Osteoblast (primary cell): ENCODE data around the gene CENPF. TPM values are rescaled to one million over a fixed set of nuclear protein-coding genes. Genes with fewer than 3 reads are reported as not detected.

Source experiments
- DNase-seq: peaks from one replicate; pipeline ENCODE4 v3.0.0; 2011; ENCODE audit warnings: low spot score, mixed read lengths; ENCODE audit not compliant: insufficient read length; ENCODE audit errors: missing footprints
- H2AFZ ChIP-seq: 2 replicates; pipeline ENCODE4 v1.6.0; 2011; ENCODE audit warnings: mild to moderate bottlenecking, low read length
- H3K27ac ChIP-seq: 2 replicates; pipeline ENCODE4 v1.5.1; 2011; ENCODE audit warnings: mild to moderate bottlenecking, low read depth, low read length, moderate library complexity
- H3K27me3 ChIP-seq: 2 replicates; pipeline ENCODE4 v1.6.0; 2012; ENCODE audit warnings: mild to moderate bottlenecking, control low read depth, inconsistent platforms, low read length, moderate library complexity; ENCODE audit not compliant: insufficient read depth
- H3K36me3 ChIP-seq: 2 replicates; pipeline ENCODE4 v1.5.1; 2011; ENCODE audit warnings: mild to moderate bottlenecking, low read length, control low read depth, moderate library complexity; ENCODE audit not compliant: insufficient read depth
- H3K4me1 ChIP-seq: 2 replicates; pipeline ENCODE4 v1.5.1; 2011; ENCODE audit warnings: mild to moderate bottlenecking, low read length, control low read depth, moderate library complexity; ENCODE audit not compliant: insufficient read depth
- H3K4me2 ChIP-seq: 2 replicates; pipeline ENCODE4 v1.6.0; 2011; ENCODE audit warnings: mild to moderate bottlenecking, low read length; ENCODE audit not compliant: insufficient read depth
- H3K4me3 ChIP-seq: fragments of 200-600 bp; sonication (generic); 3 replicates; pipeline ENCODE4 v1.5.1; 2012; ENCODE audit warnings: mild to moderate bottlenecking, low read length, inconsistent platforms; ENCODE audit not compliant: insufficient read depth
- H3K79me2 ChIP-seq: 2 replicates; pipeline ENCODE4 v1.6.0; 2012; ENCODE audit warnings: mild to moderate bottlenecking, low read length, control low read depth, inconsistent platforms; ENCODE audit not compliant: insufficient read depth
- H3K9me3 ChIP-seq: 2 replicates; pipeline ENCODE4 v1.5.1; 2011; ENCODE audit warnings: low read depth, low read length, control low read depth
- H4K20me1 ChIP-seq: 2 replicates; pipeline ENCODE4 v1.6.0; 2012; ENCODE audit warnings: mild to moderate bottlenecking, low read length, control low read depth; ENCODE audit not compliant: insufficient read depth
- CTCF ChIP-seq: IDR thresholded peaks from 2 replicates; pipeline ENCODE4 v1.5.1; 2011; ENCODE audit warnings: mild to moderate bottlenecking, low read depth, low read length, moderate library complexity; ENCODE audit errors: extremely low read depth
- total RNA-seq: library from RNA; depleted of rRNA; stranded (reverse); fragments of >200 nt; gene quantifications from 2 replicates; pipeline ENCODE4 v1.2.3, GENCODE V29; 2012

CENPF gene
- total RNA-seq, 1 donor, result 8.3 TPM

DNA sequence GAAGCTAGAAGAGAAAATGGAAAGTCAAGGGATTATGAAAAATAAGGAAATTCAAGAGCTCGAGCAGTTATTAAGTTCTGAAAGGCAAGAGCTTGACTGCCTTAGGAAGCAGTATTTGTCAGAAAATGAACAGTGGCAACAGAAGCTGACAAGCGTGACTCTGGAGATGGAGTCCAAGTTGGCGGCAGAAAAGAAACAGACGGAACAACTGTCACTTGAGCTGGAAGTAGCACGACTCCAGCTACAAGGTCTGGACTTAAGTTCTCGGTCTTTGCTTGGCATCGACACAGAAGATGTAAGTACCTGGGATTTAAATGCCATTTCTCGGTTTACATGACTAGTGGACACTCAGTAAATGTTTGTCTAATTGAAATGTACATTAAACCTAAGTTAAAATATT lies 40.0 kb downstream of the CENPF start:
- Histone ChIP-seq H3K4me2 (no peak overlapping the region), H3K27me3 (no peaks in the 10 kb centered on the region), H3K79me2 (peaks cover 2% of the 10 kb centered on the region), H4K20me1 (no peaks in the 10 kb centered on the region), H3K27ac (no peak overlapping the region), H3K4me3 (no peak overlapping the region), H3K36me3 (peaks cover 16% of the 10 kb centered on the region), H3K9me3 (no peaks in the 10 kb centered on the region), H2AFZ (no peak overlapping the region), H3K4me1 (peaks cover 11% of the 10 kb centered on the region)
- TF ChIP-seq CTCF, result no peak
- no peak for DNase-seq

GRCh38 chr1:214645712-214646111 lies 42.7 kb downstream of the CENPF start:
- peaks cover 20% of the 10 kb centered on the region for H3K36me3 ChIP-seq

GRCh38 chr1:214648801-214649200 lies 45.8 kb downstream of the CENPF start:
- Histone ChIP-seq H3K9me3 (no peaks in the 10 kb centered on the region), H3K27ac (no peak overlapping the region), H3K27me3 (no peaks in the 10 kb centered on the region), H2AFZ (no peak overlapping the region), H4K20me1 (no peaks in the 10 kb centered on the region), H3K4me3 (no peak overlapping the region), H3K4me2 (no peak overlapping the region), H3K36me3 (peaks cover 26% of the 10 kb centered on the region), H3K79me2 (no peaks in the 10 kb centered on the region), H3K4me1 (no peaks in the 10 kb centered on the region)
- no peak for TF ChIP-seq CTCF
- no peak for DNase-seq

More at GRCh38 chr1:214645712-214646111, 42.7 kb downstream of the CENPF start:
- H2AFZ ChIP-seq, result no peak overlapping the region
- H3K4me2 ChIP-seq, result no peak overlapping the region
- H4K20me1 ChIP-seq, result no peaks in the 10 kb centered on the region
- no peaks in the 10 kb centered on the region for H3K9me3 ChIP-seq
- TF ChIP-seq CTCF, result no peak
- DNase-seq, result no peak
- H3K27me3 ChIP-seq, result no peaks in the 10 kb centered on the region
- H3K79me2 ChIP-seq, result peaks cover 2% of the 10 kb centered on the region
- H3K4me1 ChIP-seq, result no peaks in the 10 kb centered on the region
- H3K4me3 ChIP-seq, result no peak overlapping the region
- H3K27ac ChIP-seq, result no peak overlapping the region

- Histone ChIP-seq H4K20me1 (no peaks in the 10 kb centered on the region), H3K4me1 (no peaks in the 10 kb centered on the region), H2AFZ (no peak overlapping the region), H3K36me3 (peaks cover 24% of the 10 kb centered on the region), H3K4me3 (no peak overlapping the region), H3K9me3 (no peaks in the 10 kb centered on the region), H3K27ac (no peak overlapping the region), H3K79me2 (no peaks in the 10 kb centered on the region), H3K27me3 (no peaks in the 10 kb centered on the region), H3K4me2 (no peak overlapping the region)
- DNase-seq, result no peak
- no peak for TF ChIP-seq CTCF
These were observed 46.6 kb downstream of the CENPF start for GRCh38 chr1:214649607-214650006.
